IMR-90 (cell line): ENCODE measurements around the gene RAPGEF1. TPM values are rescaled to one million over a fixed set of nuclear protein-coding genes. Genes with fewer than 3 reads are reported as not detected.

Source experiments
- ATAC-seq: fragments of 200-7000 bp; cut with Tn5 transposase; 2 replicates; pipeline ENCODE4 v1.9.1; 2020; ENCODE audit warnings: low read depth, mild to moderate bottlenecking, moderate library complexity
- BruUV-seq: library from RNA; stranded (reverse); fragments of 400-500 nt; replicated peaks from 2 replicates; lab custom pipeline; 2021; lab: Mats Ljungman, UMichigan
- CTCF ChIA-PET: fragments of 300-600 bp; formaldehyde crosslinking; extraction: SDS; loops from one replicate; lab custom pipeline; 2021; ENCODE audit warnings: antibody characterized with exemption; lab: Yijun Ruan, JAX
- POLR2A ChIA-PET: fragments of 300-600 bp; sonication (Branson Sonifier 250); formaldehyde crosslinking; loops from one replicate; lab custom pipeline; 2022; ENCODE audit warnings: antibody characterized with exemption; ENCODE audit not compliant: unreplicated experiment; lab: Charles Lee
- DNase-seq: peaks from one replicate; pipeline ENCODE4 v3.0.0; 2013
- H2AFZ ChIP-seq: replicated peaks from 2 replicates; pipeline ENCODE3; 2013; ENCODE audit warnings: low read length, mild to moderate bottlenecking; ENCODE audit not compliant: poor library complexity
- H2AK5ac ChIP-seq: 2 replicates; pipeline ENCODE4 v1.6.1; 2013; ENCODE audit warnings: low read depth, low read length, inconsistent platforms
- H2AK9ac ChIP-seq: replicated peaks from 2 replicates; pipeline ENCODE3; 2013; ENCODE audit warnings: mild to moderate bottlenecking, low read depth, low read length, moderate library complexity; ENCODE audit not compliant: poor library complexity
- H2BK120ac ChIP-seq: 2 replicates; pipeline ENCODE4 v1.6.1; 2013; ENCODE audit warnings: low read depth, low read length, inconsistent platforms
- H2BK15ac ChIP-seq: 3 replicates; pipeline ENCODE4 v1.6.1; 2013; ENCODE audit warnings: low read depth, low read length, inconsistent platforms
- H2BK20ac ChIP-seq: 2 replicates; pipeline ENCODE4 v1.6.1; 2013; ENCODE audit warnings: low read depth, mild to moderate bottlenecking, inconsistent platforms, low read length, moderate library complexity
- H2BK5ac ChIP-seq: 2 replicates; pipeline ENCODE4 v1.6.1; 2013; ENCODE audit warnings: mild to moderate bottlenecking, low read depth, low read length, inconsistent platforms; ENCODE audit not compliant: poor library complexity, severe bottlenecking
- H3K14ac ChIP-seq: replicated peaks from 2 replicates; pipeline ENCODE4 v1.6.1; 2013; ENCODE audit warnings: low read depth, low read length, inconsistent platforms
- H3K18ac ChIP-seq: 2 replicates; pipeline ENCODE4 v1.6.1; 2013; ENCODE audit warnings: low read depth, low read length, control low read depth
- H3K23ac ChIP-seq: 2 replicates; pipeline ENCODE4 v1.6.1; 2013; ENCODE audit warnings: low read depth, low read length, inconsistent platforms
- H3K27ac ChIP-seq: 2 replicates; pipeline ENCODE4 v1.5.1; 2013; ENCODE audit warnings: mild to moderate bottlenecking, control low read depth, low read length; ENCODE audit not compliant: insufficient read depth
- H3K27me3 ChIP-seq: 2 replicates; pipeline ENCODE4 v1.6.1; 2013; ENCODE audit warnings: low read length; ENCODE audit not compliant: control insufficient read depth, insufficient read depth
- H3K36me3 ChIP-seq: 2 replicates; pipeline ENCODE4 v1.6.1; 2013; ENCODE audit warnings: low read length, mixed read lengths; ENCODE audit not compliant: control insufficient read depth, insufficient read depth
- H3K4ac ChIP-seq: 2 replicates; pipeline ENCODE4 v1.6.1; 2013; ENCODE audit warnings: low read depth, low read length, inconsistent platforms
- H3K4me1 ChIP-seq: 2 replicates; pipeline ENCODE4 v1.6.1; 2013; ENCODE audit warnings: low read length, mixed read lengths; ENCODE audit not compliant: control insufficient read depth, insufficient read depth
- H3K4me2 ChIP-seq: 2 replicates; pipeline ENCODE4 v1.6.1; 2013; ENCODE audit warnings: low read depth, mild to moderate bottlenecking, control low read depth, low read length, moderate library complexity
- H3K4me3 ChIP-seq: 2 replicates; pipeline ENCODE4 v1.5.1; 2013; ENCODE audit warnings: low read depth, mild to moderate bottlenecking, control low read depth, low read length, moderate library complexity; ENCODE audit not compliant: insufficient read depth
- H3K56ac ChIP-seq: 2 replicates; pipeline ENCODE4 v1.6.1; 2013; ENCODE audit warnings: low read length, inconsistent platforms; ENCODE audit not compliant: insufficient read depth; ENCODE audit errors: extremely low read depth
- H3K79me1 ChIP-seq, 2 experiments: 2 replicates each; pipeline ENCODE4 v1.6.1; 2013; ENCODE audit warnings: low read length in 2 of 2, inconsistent platforms in 1 of 2, low read depth in 1 of 2
- H3K9ac ChIP-seq: 2 replicates; pipeline ENCODE4 v1.6.1; 2013; ENCODE audit warnings: low read depth, low read length, control low read depth
- H3K9me1 ChIP-seq: 2 replicates; pipeline ENCODE4 v1.6.1; 2013; ENCODE audit warnings: low read length, inconsistent platforms; ENCODE audit not compliant: insufficient read depth
- H3K9me3 ChIP-seq: 2 replicates; pipeline ENCODE4 v1.6.1; 2013; ENCODE audit warnings: low read length; ENCODE audit not compliant: control insufficient read depth, insufficient read depth
- H4K20me1 ChIP-seq: 2 replicates; pipeline ENCODE4 v1.6.1; 2013; ENCODE audit warnings: low read length, inconsistent platforms; ENCODE audit not compliant: insufficient read depth
- H4K5ac ChIP-seq: 2 replicates; pipeline ENCODE4 v1.6.1; 2013; ENCODE audit warnings: mild to moderate bottlenecking, low read depth, low read length, control low read depth
- H4K8ac ChIP-seq, 2 experiments: 2 replicates each; pipeline ENCODE4 v1.6.1; 2013; ENCODE audit warnings: low read depth in 2 of 2, low read length in 2 of 2, control low read depth in 1 of 2, inconsistent platforms in 1 of 2
- H4K91ac ChIP-seq: 2 replicates; pipeline ENCODE4 v1.6.1; 2013; ENCODE audit warnings: low read depth, low read length, inconsistent platforms; ENCODE audit not compliant: insufficient read depth
- CEBPB ChIP-seq: IDR thresholded peaks from 2 replicates; pipeline ENCODE4 v1.6.1; 2012; ENCODE audit warnings: low read depth, low read length, improper control_type of control experiment
- NFE2L2 ChIP-seq: fragments of 150-350 bp; IDR thresholded peaks from 2 replicates; pipeline ENCODE4 v1.6.1; 2016; ENCODE audit warnings: low read depth, mild to moderate bottlenecking, low read length
- RAD21 ChIP-seq: IDR thresholded peaks from 2 replicates; pipeline ENCODE4 v1.6.1; 2012; ENCODE audit warnings: low read length, improper control_type of control experiment
- WGBS, 2 experiments: methylation state at CpG; one replicate each; pipeline versions ENCODE4 v1.1.5 to v1.1.7; 2013; ENCODE audit warnings: missing lambda C conversion rate in 2 of 2; ENCODE audit not compliant: insufficient read length in 1 of 2; ENCODE audit errors: extremely low coverage in 2 of 2; 5-methylcytosine and 5-hydroxymethylcytosine counted together
- dilution Hi-C: fragments of 300-500 bp; cut with HindIII; formaldehyde crosslinking; loops from one replicate; pipeline ENCODE4 v1.14.3; 2018; ENCODE audit warnings: low sequenced_read_pairs; ENCODE audit not compliant: unreplicated experiment
- in situ Hi-C: fragments of 300-500 bp; cut with MboI; formaldehyde crosslinking; loops from 3 replicates; pipeline ENCODE4 v1.14.3; 2019; ENCODE audit warnings: low sequenced_read_pairs, inconsistent platforms, mixed read lengths
- intact Hi-C: fragments of 100-400 bp; cut with micrococcal nuclease; formaldehyde crosslinking; loops from 2 replicates; pipeline ENCODE4 v1.10.0; 2022
- polyA plus RNA-seq, 3 experiments: library from polyadenylated mRNA; depleted of rRNA; stranded (reverse); fragments of >200 nt; gene quantifications; 2 replicates each; pipeline ENCODE4 v1.2.3, GENCODE V29; 2012; ENCODE audit warnings: low replicate concordance in 1 of 3
- total RNA-seq: library from RNA; depleted of rRNA; stranded (reverse); fragments of >200 nt; gene quantifications from 2 replicates; pipeline ENCODE4 v1.2.3, GENCODE V29; 2012

The RAPGEF1 gene
- total and polyA plus RNA-seq, 2 of the 4 experiments (the other 2 are of a cell fraction) = 13.1 to 22.3 TPM

- Histone ChIP-seq H3K18ac (no peak overlapping the region), H3K27me3 (no peaks in the 10 kb centered on the region), H2BK5ac (no peak overlapping the region), H2BK120ac (no peak overlapping the region), H4K8ac (no peak overlapping the region), H3K9ac (no peak overlapping the region), H3K14ac (no peak overlapping the region), H3K9me1 (no peaks in the 10 kb centered on the region), H2BK15ac (no peak overlapping the region), H2BK20ac (no peak overlapping the region), H3K36me3 (no peaks in the 10 kb centered on the region), H3K56ac (no peak overlapping the region), H2AK5ac (no peak overlapping the region), H3K4ac (no peak overlapping the region), H3K27ac (no peak overlapping the region), H3K79me1 (no peaks in the 10 kb centered on the region), H4K20me1 (no peaks in the 10 kb centered on the region), H4K5ac (no peak overlapping the region), H2AFZ (no peak overlapping the region), H3K23ac (no peak overlapping the region), H2AK9ac (no peak overlapping the region), H3K4me3 (no peak overlapping the region), H4K91ac (no peak overlapping the region), H3K4me1 (no peaks in the 10 kb centered on the region), H3K9me3 (peaks cover 3% of the 10 kb centered on the region), H3K4me2 (no peak overlapping the region)
- TF ChIP-seq RAD21 (no peak), NFE2L2 (no peak), CEBPB (peak; percentile 53; the same call in 1 of the 2 replicates)
- ChIA-PET CTCF (no interaction called here), POLR2A (no interaction called here)
- no CpG with 5 or more reads among the region's 9 CpGs for WGBS, 2 experiments
- in situ Hi-C loops (no loop called here), intact Hi-C loops (no loop called here), dilution Hi-C loops (no loop called here)
- no peak for ATAC-seq
- DNase-seq = peak; percentile 21
- BruUV-seq = no TSS peak
These were observed 177.6 kb downstream of the RAPGEF1 start for GRCh38 chr9:131562032-131562959.
